Neural progenitor cell (in vitro differentiated cells): Measurements from ENCODE around the gene TFAM. TPM values are rescaled to one million over a fixed set of nuclear protein-coding genes. Genes with fewer than 3 reads are reported as not detected.
"Not testable (repeated sequence)": the region's sequence is repeated elsewhere in the genome, so short reads cannot be mapped to it uniquely, and the experiment has no call there.

Source experiments
- DNase-seq: peaks from one replicate; pipeline ENCODE4 v3.0.0-alpha.2; 2016; ENCODE audit warnings: low spot score
- H2AFZ ChIP-seq: fragments of 200-600 bp; sonication (generic); replicated peaks from 2 replicates; pipeline ENCODE4 v1.6.1; 2016; ENCODE audit warnings: antibody characterized with exemption
- H3F3A ChIP-seq: fragments of 200-600 bp; sonication (generic); 2 replicates; pipeline ENCODE4 v1.6.1; 2016; ENCODE audit warnings: antibody characterized with exemption, low read depth
- H3K27ac ChIP-seq: fragments of 200-600 bp; sonication (generic); 2 replicates; pipeline ENCODE4 v1.5.1; 2016; ENCODE audit warnings: mild to moderate bottlenecking
- H3K27me3 ChIP-seq: fragments of 200-600 bp; sonication (generic); 2 replicates; pipeline ENCODE4 v1.6.1; 2016; ENCODE audit warnings: mild to moderate bottlenecking, moderate library complexity
- H3K36me3 ChIP-seq: fragments of 200-600 bp; sonication (generic); 2 replicates; pipeline ENCODE4 v1.5.1; 2016
- H3K4me1 ChIP-seq: fragments of 200-600 bp; sonication (generic); 2 replicates; pipeline ENCODE4 v1.6.1; 2016; ENCODE audit warnings: mixed run types
- H3K4me2 ChIP-seq: fragments of 200-600 bp; sonication (generic); 2 replicates; pipeline ENCODE4 v1.6.1; 2016
- H3K4me3 ChIP-seq: fragments of 200-600 bp; sonication (generic); 2 replicates; pipeline ENCODE4 v1.5.1; 2016
- H3K79me2 ChIP-seq: fragments of 200-600 bp; sonication (generic); 2 replicates; pipeline ENCODE4 v1.6.1; 2016; ENCODE audit warnings: low read depth
- H3K9ac ChIP-seq: fragments of 200-600 bp; sonication (generic); 2 replicates; pipeline ENCODE4 v1.6.1; 2016
- H3K9me3 ChIP-seq: fragments of 200-600 bp; sonication (generic); 2 replicates; pipeline ENCODE4 v1.5.1; 2016; ENCODE audit warnings: low read depth
- H4K20me1 ChIP-seq: fragments of 200-600 bp; sonication (generic); 2 replicates; pipeline ENCODE4 v1.6.1; 2016; ENCODE audit warnings: low read depth
- H3K27ac Mint-ChIP-seq: 3 replicates; pipeline ENCODE4 v1.8.0; 2021; ENCODE audit warnings: mixed read lengths
- H3K27me3 Mint-ChIP-seq: 2 replicates; pipeline ENCODE4 v1.8.0; 2022; ENCODE audit warnings: low read depth, mild to moderate bottlenecking, inconsistent platforms, moderate library complexity, mixed read lengths; ENCODE audit not compliant: insufficient read depth
- H3K36me3 Mint-ChIP-seq: 3 replicates; pipeline ENCODE4 v1.8.0; 2021; ENCODE audit warnings: mixed read lengths
- H3K4me1 Mint-ChIP-seq: 3 replicates; pipeline ENCODE4 v1.8.0; 2021; ENCODE audit warnings: mixed read lengths
- H3K4me3 Mint-ChIP-seq: 3 replicates; pipeline ENCODE4 v1.8.0; 2021; ENCODE audit warnings: mild to moderate bottlenecking, moderate library complexity, mixed read lengths
- H3K9me3 Mint-ChIP-seq: 3 replicates; pipeline ENCODE4 v1.8.0; 2020; ENCODE audit warnings: mixed read lengths
- EZH2 ChIP-seq: fragments of 200-600 bp; sonication (generic); IDR thresholded peaks from 2 replicates; pipeline ENCODE4 v1.6.1; 2017; ENCODE audit warnings: antibody characterized with exemption, mild to moderate bottlenecking, moderate library complexity
- EZH2phosphoT487 ChIP-seq: fragments of 200-600 bp; sonication (generic); IDR thresholded peaks from 2 replicates; pipeline ENCODE4 v1.6.1; 2017; ENCODE audit warnings: antibody characterized with exemption
- total RNA-seq: library from RNA; depleted of rRNA; stranded (reverse); fragments of >200 nt; gene quantifications from 2 replicates; pipeline ENCODE4 v1.2.3, GENCODE V29; 2015; ENCODE audit warnings: low replicate concordance
- TF ChIP-seq, protein P1 (sequence below): fragments of 200-600 bp; sonication (generic); IDR thresholded peaks from 2 replicates; pipeline ENCODE4 v1.5.1; 2017; ENCODE audit warnings: antibody characterized with exemption, mild to moderate bottlenecking

TFAM gene
- total RNA-seq, 1 donor from 2014 or later, result 61.2 TPM

DNA sequence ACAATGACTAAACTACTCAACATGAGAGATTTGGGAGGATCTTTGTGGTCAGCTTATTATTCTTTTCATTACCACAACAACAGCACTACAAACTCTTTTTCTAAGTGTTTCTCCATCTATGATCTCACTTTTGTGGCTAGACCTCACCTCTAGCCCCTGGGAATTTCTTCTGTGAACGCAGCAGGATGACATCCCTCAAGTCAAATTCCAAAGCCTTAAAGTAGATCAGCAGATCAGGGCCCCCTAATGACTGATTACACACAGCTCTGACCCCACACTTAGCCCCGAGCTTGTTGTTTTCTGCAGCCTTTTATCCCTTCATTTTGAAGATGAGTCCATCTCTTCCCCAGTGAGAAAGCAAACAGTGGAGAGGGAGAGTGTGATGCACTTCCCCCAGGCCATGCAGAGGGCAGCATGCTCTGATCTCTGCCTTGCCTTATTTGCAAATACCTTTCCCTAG is 27.3 kb downstream of the TFAM start:
- H3K4me2 ChIP-seq, result no peak overlapping the region
- Mint-ChIP-seq H3K36me3 (no peaks in the 10 kb centered on the region), H3K9me3 (peaks cover 3% of the 10 kb centered on the region), H3K27me3 (peaks cover 2% of the 10 kb centered on the region), H3K27ac (peak overlapping the region; percentile 12), H3K4me3 (no peak overlapping the region), H3K4me1 (peaks cover 9% of the 10 kb centered on the region)
- no peaks in the 10 kb centered on the region for H4K20me1 ChIP-seq
- DNase-seq, result peak; percentile 38
- H3K79me2 ChIP-seq, result no peaks in the 10 kb centered on the region
- no peak overlapping the region for H3K9ac ChIP-seq
- no peaks in the 10 kb centered on the region for H3F3A ChIP-seq
- no peaks in the 10 kb centered on the region for H3K36me3 ChIP-seq
- H3K27me3 ChIP-seq, result no peaks in the 10 kb centered on the region
- no peak overlapping the region for H3K4me3 ChIP-seq
- no peaks in the 10 kb centered on the region for H3K9me3 ChIP-seq
- H2AFZ ChIP-seq, result peak overlapping the region; percentile 31
- H3K4me1 ChIP-seq, result peaks cover 6% of the 10 kb centered on the region
- H3K27ac ChIP-seq, result no peak overlapping the region
- no peak for TF ChIP-seq EZH2
- TF ChIP-seq, protein P1, sequence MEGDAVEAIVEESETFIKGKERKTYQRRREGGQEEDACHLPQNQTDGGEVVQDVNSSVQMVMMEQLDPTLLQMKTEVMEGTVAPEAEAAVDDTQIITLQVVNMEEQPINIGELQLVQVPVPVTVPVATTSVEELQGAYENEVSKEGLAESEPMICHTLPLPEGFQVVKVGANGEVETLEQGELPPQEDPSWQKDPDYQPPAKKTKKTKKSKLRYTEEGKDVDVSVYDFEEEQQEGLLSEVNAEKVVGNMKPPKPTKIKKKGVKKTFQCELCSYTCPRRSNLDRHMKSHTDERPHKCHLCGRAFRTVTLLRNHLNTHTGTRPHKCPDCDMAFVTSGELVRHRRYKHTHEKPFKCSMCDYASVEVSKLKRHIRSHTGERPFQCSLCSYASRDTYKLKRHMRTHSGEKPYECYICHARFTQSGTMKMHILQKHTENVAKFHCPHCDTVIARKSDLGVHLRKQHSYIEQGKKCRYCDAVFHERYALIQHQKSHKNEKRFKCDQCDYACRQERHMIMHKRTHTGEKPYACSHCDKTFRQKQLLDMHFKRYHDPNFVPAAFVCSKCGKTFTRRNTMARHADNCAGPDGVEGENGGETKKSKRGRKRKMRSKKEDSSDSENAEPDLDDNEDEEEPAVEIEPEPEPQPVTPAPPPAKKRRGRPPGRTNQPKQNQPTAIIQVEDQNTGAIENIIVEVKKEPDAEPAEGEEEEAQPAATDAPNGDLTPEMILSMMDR, result no peak
- no peak for TF ChIP-seq EZH2phosphoT487

DNA sequence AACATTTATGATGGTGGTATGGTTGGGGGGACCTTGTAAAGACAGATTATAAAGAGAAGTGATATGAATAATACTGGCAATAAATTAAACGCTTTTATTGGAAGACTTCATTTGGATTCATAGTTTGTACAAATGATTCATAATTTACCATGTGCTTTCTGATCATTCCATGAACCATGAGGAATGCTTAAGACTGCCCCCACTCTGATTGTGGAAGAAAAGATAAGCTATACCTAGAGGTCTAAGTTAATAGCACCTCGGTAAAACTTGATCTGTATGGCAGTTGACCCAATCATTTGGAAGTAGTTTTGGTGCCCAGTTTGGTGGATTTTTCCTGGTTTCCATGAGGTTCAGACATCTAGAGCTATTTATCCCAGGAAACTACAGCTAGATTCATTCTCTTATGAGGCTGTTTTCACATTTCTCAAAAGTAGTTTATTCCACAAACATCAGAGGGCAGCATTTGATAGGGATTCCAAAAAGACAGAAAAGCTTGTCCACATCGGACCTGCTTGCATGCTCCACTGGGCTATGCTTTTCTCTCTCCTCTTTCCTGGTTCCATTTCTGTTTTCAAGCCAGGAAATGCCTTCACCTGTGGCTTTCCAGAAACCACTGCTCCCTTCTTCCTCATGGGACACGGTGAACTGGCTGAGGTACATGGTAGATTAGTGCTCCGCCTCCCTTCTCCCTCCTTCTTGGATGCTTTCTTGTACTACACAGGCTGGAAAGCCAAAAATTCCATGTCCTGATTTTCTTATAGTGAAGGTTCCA is 29.2 kb downstream of the TFAM start:
- Histone ChIP-seq H3K4me3 (no peak overlapping the region), H3F3A (no peaks in the 10 kb centered on the region), H3K4me2 (no peak overlapping the region), H3K9ac (no peak overlapping the region), H3K27ac (no peak overlapping the region), H4K20me1 (no peaks in the 10 kb centered on the region), H3K9me3 (no peaks in the 10 kb centered on the region), H3K4me1 (peaks cover 6% of the 10 kb centered on the region), H3K79me2 (no peaks in the 10 kb centered on the region), H2AFZ (no peak overlapping the region), H3K36me3 (no peaks in the 10 kb centered on the region), H3K27me3 (no peaks in the 10 kb centered on the region)
- Mint-ChIP-seq H3K27me3 (peaks cover 3% of the 10 kb centered on the region), H3K27ac (no peak overlapping the region), H3K36me3 (no peaks in the 10 kb centered on the region), H3K4me3 (no peak overlapping the region), H3K4me1 (peaks cover 9% of the 10 kb centered on the region), H3K9me3 (peaks cover 4% of the 10 kb centered on the region)
- no peak for TF ChIP-seq EZH2
- TF ChIP-seq, protein P1, result peak; percentile 41
- peak; percentile 18 for DNase-seq

DNA sequence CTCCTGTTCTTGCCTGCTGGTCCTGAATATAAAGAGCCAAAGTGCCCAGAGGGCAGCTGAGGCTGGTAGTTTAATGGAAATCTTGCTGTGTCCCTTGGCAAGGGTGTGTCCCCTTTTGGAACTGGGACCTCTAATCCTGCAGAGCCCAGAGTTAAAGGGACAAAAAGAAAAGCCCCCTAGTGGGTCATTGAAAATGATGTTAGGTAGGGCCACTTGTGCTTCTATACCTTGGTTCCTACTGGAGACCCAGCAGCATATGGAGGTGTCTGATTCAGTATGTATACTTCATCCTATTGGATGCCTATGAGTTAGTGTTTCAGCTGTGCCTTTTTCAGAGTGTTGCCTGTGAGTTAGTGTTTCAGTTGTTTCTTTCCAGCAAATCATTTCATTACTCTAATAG is 30.5 kb downstream of the TFAM start:
- H3K27me3 ChIP-seq, result no peaks in the 10 kb centered on the region
- TF ChIP-seq EZH2, result no peak
- TF ChIP-seq, protein P1, result no peak

DNA sequence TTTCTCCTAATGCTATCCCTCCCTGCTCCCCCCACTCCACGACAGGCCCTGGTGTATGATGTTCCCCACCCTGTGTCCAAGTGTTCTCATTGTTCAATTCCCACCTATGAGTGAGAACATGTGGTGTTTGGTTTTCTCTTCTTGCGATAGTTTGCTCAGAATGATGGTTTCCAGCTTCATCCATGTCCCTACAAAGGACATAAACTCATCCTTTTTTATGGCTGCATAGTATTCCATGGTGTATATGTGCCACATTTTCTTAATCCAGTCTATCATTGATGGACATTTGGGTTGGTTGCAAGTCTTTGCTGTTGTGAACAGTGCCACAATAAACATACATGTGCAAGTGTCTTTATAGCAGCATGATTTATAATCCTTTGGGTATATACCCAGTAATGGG is 32.7 kb downstream of the TFAM start:
- not testable (repeated sequence) for H3K27me3 Mint-ChIP-seq, H3K4me1 ChIP-seq

More for the DNA sequence above, 30.5 kb downstream of the TFAM start:
- Histone ChIP-seq H3F3A (no peaks in the 10 kb centered on the region), H3K4me2 (no peak overlapping the region), H3K9me3 (no peaks in the 10 kb centered on the region), H3K79me2 (no peaks in the 10 kb centered on the region), H3K36me3 (no peaks in the 10 kb centered on the region), H4K20me1 (no peaks in the 10 kb centered on the region), H3K4me3 (no peak overlapping the region), H2AFZ (no peak overlapping the region), H3K4me1 (peaks cover 6% of the 10 kb centered on the region), H3K9ac (no peak overlapping the region), H3K27ac (no peak overlapping the region)
- no peak for DNase-seq
- no peak overlapping the region for H3K27ac Mint-ChIP-seq
- H3K27me3 Mint-ChIP-seq, result peaks cover 2% of the 10 kb centered on the region
- H3K36me3 Mint-ChIP-seq, result no peaks in the 10 kb centered on the region
- H3K4me1 Mint-ChIP-seq, result peaks cover 9% of the 10 kb centered on the region
- H3K4me3 Mint-ChIP-seq, result no peak overlapping the region
- H3K9me3 Mint-ChIP-seq, result peaks cover 7% of the 10 kb centered on the region

More for the DNA sequence above, 32.7 kb downstream of the TFAM start:
- not testable (repeated sequence) for H3K36me3 ChIP-seq, H3K4me3 ChIP-seq, H3K27me3 ChIP-seq, H4K20me1 ChIP-seq, H3K36me3 Mint-ChIP-seq, H3F3A ChIP-seq, H3K27ac Mint-ChIP-seq, H3K4me2 ChIP-seq, H3K9me3 Mint-ChIP-seq, H3K4me1 Mint-ChIP-seq, H3K4me3 Mint-ChIP-seq, H3K9ac ChIP-seq, DNase-seq, H2AFZ ChIP-seq, H3K79me2 ChIP-seq, H3K9me3 ChIP-seq, H3K27ac ChIP-seq
